ENCODE data around the gene ENOX1.

DNA sequence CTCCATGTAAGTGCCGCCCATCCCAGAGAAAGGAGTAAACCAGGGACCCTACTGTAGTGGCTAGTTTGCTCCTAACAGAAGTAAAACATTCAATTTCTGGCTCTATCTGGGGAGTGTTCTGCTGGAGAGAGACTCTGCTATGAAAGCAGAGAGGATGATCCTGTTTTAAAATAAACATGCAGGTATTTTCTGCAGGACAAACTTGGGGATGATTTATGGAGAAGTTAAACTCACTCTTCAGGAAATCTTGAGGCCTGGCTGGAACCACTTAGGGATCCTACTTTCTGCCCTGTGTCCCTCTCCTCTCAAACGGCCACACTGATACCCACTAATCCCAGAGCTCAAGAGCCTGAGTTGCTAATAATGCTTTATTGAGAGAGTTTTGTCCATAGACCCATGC lies 482.3 kb downstream of the ENOX1 start:
- TF ChIP-seq POLR2AphosphoS5 (IDR thresholded peaks at IDR 0.05; ENCODE audit: borderline replicate concordance, low read depth, low read length), result no peak
- TF ChIP-seq EZH2 (IDR thresholded peaks at IDR 0.05), result no peak

Data from SK-N-MC (cell line).